HepG2 (cell line): ENCODE measurements around the gene TMEM53.

ENCODE experiments used
- ARNT ChIP-seq: fragments of 450-650 bp; IDR thresholded peaks from 2 replicates; pipeline ENCODE4 v1.6.1; 2017
- MXI1 ChIP-seq: IDR thresholded peaks from 3 replicates; pipeline ENCODE4 v1.6.1; 2012; ENCODE audit warnings: low read depth, low read length, inconsistent platforms, borderline replicate concordance
- SAFB2 ChIP-seq: sonication (generic); formaldehyde crosslinking; IDR thresholded peaks from 2 replicates; pipeline ENCODE4 v1.5.1; 2020; ENCODE audit warnings: missing genetic modification reagents, low read depth, mild to moderate bottlenecking, borderline replicate concordance
- THYN1 ChIP-seq: sonication (generic); formaldehyde crosslinking; IDR thresholded peaks from 2 replicates; pipeline ENCODE4 v1.8.1; 2023; ENCODE audit warnings: low read depth, mild to moderate bottlenecking, moderate library complexity, missing genetic modification reagents, borderline replicate concordance
- ZC3H4 ChIP-seq: sonication (generic); formaldehyde crosslinking; IDR thresholded peaks from 2 replicates; pipeline ENCODE4 v1.4.0; 2020; ENCODE audit warnings: missing genetic modification reagents, borderline replicate concordance
- ZIK1 ChIP-seq: sonication (generic); formaldehyde crosslinking; IDR thresholded peaks from 2 replicates; pipeline ENCODE4 v1.5.0; 2020; ENCODE audit warnings: mild to moderate bottlenecking, low read depth, missing genetic modification reagents, borderline replicate concordance
- ZKSCAN1 ChIP-seq: fragments of 150-350 bp; IDR thresholded peaks from 2 replicates; pipeline ENCODE4 v1.6.1; 2014; ENCODE audit warnings: low read length
- ZNF562 ChIP-seq: sonication (generic); formaldehyde crosslinking; IDR thresholded peaks from 2 replicates; pipeline ENCODE4 v1.8.0; 2022; ENCODE audit warnings: missing genetic modification reagents, borderline replicate concordance
- ZNF670 ChIP-seq: sonication (generic); formaldehyde crosslinking; IDR thresholded peaks from 2 replicates; pipeline ENCODE4 v1.8.0; 2022; ENCODE audit warnings: mild to moderate bottlenecking, missing genetic modification reagents, borderline replicate concordance
- ZNF7 ChIP-seq: IDR thresholded peaks from 2 replicates; pipeline ENCODE4 v1.6.1; 2016; ENCODE audit warnings: missing biosample characterization, missing genetic modification reagents
- ZNF720 ChIP-seq: sonication (generic); formaldehyde crosslinking; IDR thresholded peaks from 2 replicates; pipeline ENCODE4 v1.4.0; 2020; ENCODE audit warnings: missing genetic modification reagents
- TF ChIP-seq, protein P1 (sequence below): sonication (generic); formaldehyde crosslinking; IDR thresholded peaks from 2 replicates; pipeline ENCODE4 v1.8.1; 2022; ENCODE audit warnings: low read depth, mild to moderate bottlenecking, missing genetic modification reagents
- TF ChIP-seq, protein P2 (sequence below): sonication (generic); formaldehyde crosslinking; IDR thresholded peaks from 2 replicates; pipeline ENCODE4 v1.5.0; 2020; ENCODE audit warnings: mild to moderate bottlenecking, missing genetic modification reagents, moderate library complexity

- TF ChIP-seq ZNF670 = no peak
- no peak for TF ChIP-seq ZNF7
- no peak for TF ChIP-seq ZC3H4 (CRISPR knock-in tag)
- no peak for TF ChIP-seq ZNF720 (CRISPR knock-in tag)
- TF ChIP-seq ARNT = no peak
- TF ChIP-seq, protein P1, sequence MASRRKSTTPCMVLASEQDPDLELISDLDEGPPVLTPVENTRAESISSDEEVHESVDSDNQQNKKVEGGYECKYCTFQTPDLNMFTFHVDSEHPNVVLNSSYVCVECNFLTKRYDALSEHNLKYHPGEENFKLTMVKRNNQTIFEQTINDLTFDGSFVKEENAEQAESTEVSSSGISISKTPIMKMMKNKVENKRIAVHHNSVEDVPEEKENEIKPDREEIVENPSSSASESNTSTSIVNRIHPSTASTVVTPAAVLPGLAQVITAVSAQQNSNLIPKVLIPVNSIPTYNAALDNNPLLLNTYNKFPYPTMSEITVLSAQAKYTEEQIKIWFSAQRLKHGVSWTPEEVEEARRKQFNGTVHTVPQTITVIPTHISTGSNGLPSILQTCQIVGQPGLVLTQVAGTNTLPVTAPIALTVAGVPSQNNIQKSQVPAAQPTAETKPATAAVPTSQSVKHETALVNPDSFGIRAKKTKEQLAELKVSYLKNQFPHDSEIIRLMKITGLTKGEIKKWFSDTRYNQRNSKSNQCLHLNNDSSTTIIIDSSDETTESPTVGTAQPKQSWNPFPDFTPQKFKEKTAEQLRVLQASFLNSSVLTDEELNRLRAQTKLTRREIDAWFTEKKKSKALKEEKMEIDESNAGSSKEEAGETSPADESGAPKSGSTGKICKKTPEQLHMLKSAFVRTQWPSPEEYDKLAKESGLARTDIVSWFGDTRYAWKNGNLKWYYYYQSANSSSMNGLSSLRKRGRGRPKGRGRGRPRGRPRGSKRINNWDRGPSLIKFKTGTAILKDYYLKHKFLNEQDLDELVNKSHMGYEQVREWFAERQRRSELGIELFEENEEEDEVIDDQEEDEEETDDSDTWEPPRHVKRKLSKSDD = no peak
- TF ChIP-seq THYN1 (CRISPR knock-in tag) = no peak
- no peak for TF ChIP-seq ZIK1
- TF ChIP-seq SAFB2 = no peak
- TF ChIP-seq ZNF562 (CRISPR knock-in tag) = no peak
- TF ChIP-seq, protein P2, sequence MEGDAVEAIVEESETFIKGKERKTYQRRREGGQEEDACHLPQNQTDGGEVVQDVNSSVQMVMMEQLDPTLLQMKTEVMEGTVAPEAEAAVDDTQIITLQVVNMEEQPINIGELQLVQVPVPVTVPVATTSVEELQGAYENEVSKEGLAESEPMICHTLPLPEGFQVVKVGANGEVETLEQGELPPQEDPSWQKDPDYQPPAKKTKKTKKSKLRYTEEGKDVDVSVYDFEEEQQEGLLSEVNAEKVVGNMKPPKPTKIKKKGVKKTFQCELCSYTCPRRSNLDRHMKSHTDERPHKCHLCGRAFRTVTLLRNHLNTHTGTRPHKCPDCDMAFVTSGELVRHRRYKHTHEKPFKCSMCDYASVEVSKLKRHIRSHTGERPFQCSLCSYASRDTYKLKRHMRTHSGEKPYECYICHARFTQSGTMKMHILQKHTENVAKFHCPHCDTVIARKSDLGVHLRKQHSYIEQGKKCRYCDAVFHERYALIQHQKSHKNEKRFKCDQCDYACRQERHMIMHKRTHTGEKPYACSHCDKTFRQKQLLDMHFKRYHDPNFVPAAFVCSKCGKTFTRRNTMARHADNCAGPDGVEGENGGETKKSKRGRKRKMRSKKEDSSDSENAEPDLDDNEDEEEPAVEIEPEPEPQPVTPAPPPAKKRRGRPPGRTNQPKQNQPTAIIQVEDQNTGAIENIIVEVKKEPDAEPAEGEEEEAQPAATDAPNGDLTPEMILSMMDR = no peak
- no peak for TF ChIP-seq ZKSCAN1
- TF ChIP-seq MXI1 = no peak
Observed at GRCh38 chr1:44646261-44647110, 27.8 kb downstream of the TMEM53 start.
